HG03139 (cell line): ENCODE measurements around the gene ZNF280A.
"Not testable (repeated sequence)": the region's sequence is repeated elsewhere in the genome, so short reads cannot be mapped to it uniquely, and the experiment has no call there.

ENCODE experiments used
- ATAC-seq: cut with Tn5 transposase; IDR thresholded peaks from one replicate; pipeline ENCODE4 v1.9.1; 2021; ENCODE audit not compliant: unreplicated experiment

ZNF280A gene

GRCh38 chr22:22474733-22475132 lies 45.3 kb downstream of the ZNF280A start:
- ATAC-seq, result no peak

GRCh38 chr22:22471104-22471503 lies 49.0 kb downstream of the ZNF280A start:
- ATAC-seq, result not testable (repeated sequence)

- no peak for ATAC-seq
These were observed 50.5 kb downstream of the ZNF280A start for GRCh38 chr22:22469527-22469926.

GRCh38 chr22:22468794-22469469 lies 51.1 kb downstream of the ZNF280A start:
- not testable (repeated sequence) for ATAC-seq

GRCh38 chr22:22467112-22467511 lies 53.0 kb downstream of the ZNF280A start:
- ATAC-seq, result no peak

GRCh38 chr22:22465782-22466181 lies 54.3 kb downstream of the ZNF280A start:
- ATAC-seq, result no peak

- ATAC-seq, result no peak
These were observed 54.9 kb downstream of the ZNF280A start for GRCh38 chr22:22465094-22465602.

- ATAC-seq, result no peak
These were observed 55.5 kb downstream of the ZNF280A start for GRCh38 chr22:22464541-22465054.

GRCh38 chr22:22463855-22464540 lies 56.1 kb downstream of the ZNF280A start:
- ATAC-seq, result no peak
